H1 (cell line): ENCODE results near the gene TGFBR1. TPM values are rescaled to one million over a fixed set of nuclear protein-coding genes. Genes with fewer than 3 reads are reported as not detected.

ENCODE experiments used
- CTCF ChIA-PET: fragments of 300-600 bp; sonication (Branson Sonifier 250); formaldehyde crosslinking; loops from one replicate; lab custom pipeline; 2021; ENCODE audit not compliant: partially characterized antibody; lab: Charles Lee
- POLR2A ChIA-PET: fragments of 300-600 bp; sonication (Branson Sonifier 250); formaldehyde crosslinking; loops from one replicate; lab custom pipeline; 2021; ENCODE audit warnings: inconsistent platforms; ENCODE audit not compliant: partially characterized antibody; lab: Charles Lee
- DNase-seq, 2 experiments: peaks; one replicate each; pipeline versions ENCODE4 v3.0.0 to v3.0.0-alpha.2; 2010 to 2022; ENCODE audit warnings: low spot score in 2 of 2, low read depth in 1 of 2, mixed read lengths in 1 of 2
- FAIRE-seq: peaks from 2 replicates; lab custom pipeline; 2011; peaks lifted over from hg19 to GRCh38; lab: Jason Lieb, UNC
- H2AFZ ChIP-seq: 2 replicates; pipeline ENCODE4 v1.8.1; 2012; ENCODE audit warnings: low read length, inconsistent platforms
- H2AK5ac ChIP-seq: 2 replicates; pipeline ENCODE4 v1.6.1; 2013; ENCODE audit warnings: low read depth, low read length
- H2BK120ac ChIP-seq: replicated peaks from 2 replicates; pipeline ENCODE3; 2013; ENCODE audit warnings: low read depth, low read length, inconsistent platforms
- H2BK12ac ChIP-seq: 2 replicates; pipeline ENCODE4 v1.6.1; 2013; ENCODE audit warnings: low read depth, low read length
- H2BK15ac ChIP-seq: 2 replicates; pipeline ENCODE4 v1.6.1; 2013; ENCODE audit warnings: low read length
- H2BK20ac ChIP-seq: 2 replicates; pipeline ENCODE4 v1.6.1; 2013; ENCODE audit warnings: low read length
- H2BK5ac ChIP-seq: 2 replicates; pipeline ENCODE4 v1.6.1; 2013; ENCODE audit warnings: low read depth, low read length
- H3K14ac ChIP-seq: 2 replicates; pipeline ENCODE4 v1.6.1; 2013; ENCODE audit warnings: inconsistent platforms; ENCODE audit not compliant: insufficient read length
- H3K18ac ChIP-seq: 2 replicates; pipeline ENCODE4 v1.6.1; 2013; ENCODE audit warnings: low read length; ENCODE audit errors: extremely low read depth
- H3K23ac ChIP-seq: 2 replicates; pipeline ENCODE4 v1.6.1; 2013; ENCODE audit warnings: inconsistent platforms; ENCODE audit not compliant: insufficient read length
- H3K23me2 ChIP-seq: 2 replicates; pipeline ENCODE4 v1.6.1; 2013; ENCODE audit warnings: low read depth, low read length
- H3K27ac ChIP-seq: 2 replicates; pipeline ENCODE4 v1.6.1; 2011; ENCODE audit warnings: low read depth, low read length, inconsistent platforms
- H3K27me3 ChIP-seq, 4 experiments: replicated peaks in 1 of 4; 1 replicate in 1 of 4; 2 replicates in 3 of 4; pipeline versions ENCODE4 v1.6.1 to v1.8.1; 2011 to 2013; ENCODE audit warnings: low read length in 3 of 4, mild to moderate bottlenecking in 3 of 4, inconsistent platforms in 2 of 4, mixed read lengths in 2 of 4, moderate library complexity in 1 of 4; ENCODE audit not compliant: control insufficient read depth in 3 of 4, insufficient read depth in 3 of 4; ENCODE audit errors: extremely low read depth in 1 of 4
- H3K36me3 ChIP-seq, 4 experiments: 2 replicates each; pipeline versions ENCODE4 v1.6.1 to v1.8.1; 2011 to 2013; ENCODE audit warnings: mild to moderate bottlenecking in 4 of 4, low read length in 3 of 4, moderate library complexity in 2 of 4, control low read depth in 1 of 4, inconsistent platforms in 1 of 4; ENCODE audit not compliant: insufficient read depth in 4 of 4, control insufficient read depth in 2 of 4
- H3K4ac ChIP-seq: replicated peaks from 2 replicates; pipeline ENCODE3; 2013; ENCODE audit warnings: low read length, low read depth, mixed read lengths, inconsistent platforms; ENCODE audit not compliant: insufficient read length
- H3K4me1 ChIP-seq, 4 experiments: replicated peaks in 1 of 4; 1 replicate in 1 of 4; 2 replicates in 3 of 4; pipeline versions ENCODE4 v1.6.1 to v1.8.1; 2011 to 2013; ENCODE audit warnings: low read length in 3 of 4, inconsistent platforms in 2 of 4, mixed read lengths in 1 of 4; ENCODE audit not compliant: insufficient read depth in 4 of 4, control insufficient read depth in 3 of 4
- H3K4me2 ChIP-seq, 2 experiments: 2 replicates each; pipeline versions ENCODE4 v1.6.1 to v1.8.1; 2011 to 2013; ENCODE audit warnings: low read depth in 2 of 2, low read length in 2 of 2, control low read depth in 1 of 2, inconsistent platforms in 1 of 2, mild to moderate bottlenecking in 1 of 2; ENCODE audit not compliant: insufficient read depth in 1 of 2
- H3K4me3 ChIP-seq, 4 experiments: fragments of 200-600, 300-600 bp in 1 of 4; sonication (generic), shearing (Covaris generic), sonication (Bioruptor Twin) in 1 of 4; 2 replicates each; pipeline versions ENCODE4 v1.5.1 to v1.8.1; 2011 to 2016; ENCODE audit warnings: low read length in 4 of 4, low read depth in 3 of 4, control low read depth in 2 of 4, inconsistent platforms in 2 of 4, mild to moderate bottlenecking in 2 of 4, mixed read lengths in 1 of 4, moderate library complexity in 1 of 4; ENCODE audit not compliant: insufficient read depth in 2 of 4; ENCODE audit errors: extremely low read depth in 1 of 4
- H3K56ac ChIP-seq: replicated peaks from 2 replicates; pipeline ENCODE3; 2013; ENCODE audit warnings: low read depth, mild to moderate bottlenecking, mixed read lengths, low read length, inconsistent platforms; ENCODE audit not compliant: insufficient read length
- H3K79me1 ChIP-seq: 2 replicates; pipeline ENCODE4 v1.6.1; 2013; ENCODE audit warnings: low read depth, low read length, control low read depth
- H3K79me2 ChIP-seq, 2 experiments: 2 replicates each; pipeline versions ENCODE4 v1.6.1 to v1.8.1; 2012 to 2013; ENCODE audit warnings: low read length in 2 of 2, mild to moderate bottlenecking in 2 of 2, inconsistent platforms in 1 of 2; ENCODE audit not compliant: insufficient read depth in 2 of 2, control insufficient read depth in 1 of 2
- H3K9ac ChIP-seq, 4 experiments: replicated peaks in 1 of 4; 1 replicate in 1 of 4; 2 replicates in 3 of 4; pipeline versions ENCODE4 v1.6.1 to v1.8.1; 2011 to 2013; ENCODE audit warnings: low read depth in 3 of 4, low read length in 3 of 4, control low read depth in 2 of 4, mild to moderate bottlenecking in 2 of 4, moderate library complexity in 2 of 4, inconsistent platforms in 1 of 4; ENCODE audit errors: extremely low read depth in 1 of 4
- H3K9me3 ChIP-seq, 2 experiments: 2 replicates each; pipeline versions ENCODE4 v1.6.1 to v1.8.1; 2012 to 2013; ENCODE audit warnings: mild to moderate bottlenecking in 2 of 2, moderate library complexity in 2 of 2, control low read depth in 1 of 2, inconsistent platforms in 1 of 2, low read depth in 1 of 2, low read length in 1 of 2, mixed read lengths in 1 of 2; ENCODE audit not compliant: insufficient read depth in 2 of 2
- H4K20me1 ChIP-seq, 2 experiments: replicated peaks in 1 of 2; 2 replicates each; pipeline versions ENCODE3 to v1.8.1; 2011 to 2013; ENCODE audit warnings: inconsistent platforms in 2 of 2, low read length in 2 of 2, mild to moderate bottlenecking in 1 of 2; ENCODE audit not compliant: insufficient read depth in 2 of 2, control insufficient read depth in 1 of 2
- H4K5ac ChIP-seq: 2 replicates; pipeline ENCODE4 v1.6.1; 2013; ENCODE audit warnings: low read length, low read depth, mixed read lengths, inconsistent platforms; ENCODE audit not compliant: insufficient read length
- H4K8ac ChIP-seq: 2 replicates; pipeline ENCODE4 v1.8.0; 2013; ENCODE audit warnings: mild to moderate bottlenecking, moderate library complexity, low read length, inconsistent platforms; ENCODE audit not compliant: insufficient read depth; ENCODE audit errors: extremely low read depth
- H4K91ac ChIP-seq: replicated peaks from 2 replicates; pipeline ENCODE3; 2013; ENCODE audit warnings: low read length, mixed read lengths, inconsistent platforms; ENCODE audit not compliant: insufficient read length
- SUZ12 ChIP-seq: fragments of 200-600 bp; sonication (generic); IDR thresholded peaks from 2 replicates; pipeline ENCODE4 v1.6.1; 2012; ENCODE audit warnings: mild to moderate bottlenecking, inconsistent platforms, low read length, moderate library complexity, mixed read lengths
- USF2 ChIP-seq: IDR thresholded peaks from 2 replicates; pipeline ENCODE4 v1.6.1; 2011; ENCODE audit warnings: low read length, improper control_type of control experiment
- WGBS, 2 experiments: shearing (Covaris generic) in 1 of 2; methylation state at CpG; one replicate each; pipeline versions ENCODE4 v1.1.6 to v1.1.7; 2013 to 2015; ENCODE audit warnings: low lambda C conversion rate in 2 of 2, mixed read lengths in 2 of 2, inconsistent platforms in 1 of 2, low coverage in 1 of 2, missing lambda C conversion rate in 1 of 2; ENCODE audit not compliant: insufficient replicate concordance in 2 of 2, insufficient coverage in 1 of 2, insufficient read length in 1 of 2; ENCODE audit errors: extremely low coverage in 1 of 2, missing lambda C conversion rate in 1 of 2; 5-methylcytosine and 5-hydroxymethylcytosine counted together
- polyA plus RNA-seq, 7 experiments: library from polyadenylated mRNA; depleted of rRNA in 3 of 7; stranded (reverse) in 5 of 7; unstranded in 2 of 7; fragments of >200 nt in 5 of 7; fragments of 200-250 nt in 2 of 7; gene quantifications; 1 replicate in 5 of 7; 2 replicates in 1 of 7; 4 replicates in 1 of 7; pipeline versions ENCODE4 v1.2.1 to v1.2.3, GENCODE V29; 2011 to 2013; ENCODE audit warnings: missing spikeins in 2 of 7, mixed read lengths in 2 of 7
- total RNA-seq: library from RNA; stranded (reverse); fragmentation: NEBNext Ultra II Directional; extraction: Animal tissue kit (Norgen Biotek cat#: 25700); gene quantifications from 2 replicates; pipeline ENCODE4 v1.2.1, GENCODE V29; 2021

Gene TGFBR1
- total and polyA plus RNA-seq, 2 of the 8 experiments (the other 6 are each of a cell fraction or from before 2014, with no cell fraction given) = 16.8 to 52.4 TPM

GRCh38 chr9:99103054-99103895 lies 1.6 kb upstream of the TGFBR1 start:
- Histone ChIP-seq H3K4me1 (peaks cover 0 to 3% (median 2%) of the 10 kb centered on the region in 4 experiments; a peak in 3 of 7 replicates), H3K27ac (no peak overlapping the region), H2BK12ac (no peak overlapping the region), H3K27me3 (no peaks in the 10 kb centered on the region; a peak in 1 of 7 replicates), H4K20me1 (peaks cover 4 to 10% of the 10 kb centered on the region in 2 experiments), H3K18ac (no peak overlapping the region), H3K79me2 (peaks cover 6 to 26% of the 10 kb centered on the region in 2 experiments), H2BK5ac (no peak overlapping the region), H2BK120ac (no peak overlapping the region), H3K36me3 (no peaks in the 10 kb centered on the region), H3K23me2 (peaks cover 7% of the 10 kb centered on the region), H2AK5ac (no peak overlapping the region), H3K14ac (no peak overlapping the region), H3K9me3 (no peaks in the 10 kb centered on the region), H3K4me3 (peak overlapping the region; percentile 69 to 85 (median 74); a peak in 6 of 8 replicates), H4K91ac (no peak overlapping the region), H3K79me1 (peaks cover 2% of the 10 kb centered on the region; the same call in 1 of the 2 replicates), H4K5ac (no peak overlapping the region), H3K56ac (no peak overlapping the region), H2BK20ac (no peak overlapping the region), H2AFZ (peak overlapping the region; percentile 93; the same call in 1 of the 2 replicates), H3K9ac (no peak overlapping the region), H3K4me2 (peak overlapping the region; percentile 91 to 99), H2BK15ac (no peak overlapping the region), H3K4ac (no peak overlapping the region), H4K8ac (no peak overlapping the region), H3K23ac (no peak overlapping the region)
- ChIA-PET POLR2A (interaction anchor here (0.8 to 2.7 kb wide), 5 partner anchors 13 to 198 kb away, joined by 3 to 9 read pairs (median 3); no protein-coding TSS in a partner anchor), CTCF (interaction anchor here (0.5 to 2.6 kb wide), 18 partner anchors 11 to 312 kb away, joined by 3 to 16 read pairs (median 4); no protein-coding TSS in a partner anchor)
- FAIRE-seq (no peak), DNase-seq (no peak)
- TF ChIP-seq SUZ12 (0 out of 2 replicates have a peak, but pooled peaks have one; percentile 11), USF2 (no peak)
- WGBS, 2 experiments = 62% methylated on average over 11 of the region's 11 CpGs; no CpG with 5 or more reads in 1 of the 2 experiments
